H1 (cell line): Measurements from ENCODE around the gene TPRG1L. TPM values are rescaled to one million over a fixed set of nuclear protein-coding genes. Genes with fewer than 3 reads are reported as not detected.

Experiments used
- CTCF ChIA-PET: fragments of 300-600 bp; sonication (Branson Sonifier 250); formaldehyde crosslinking; loops from one replicate; lab custom pipeline; 2021; ENCODE audit not compliant: partially characterized antibody; lab: Charles Lee
- POLR2A ChIA-PET: fragments of 300-600 bp; sonication (Branson Sonifier 250); formaldehyde crosslinking; loops from one replicate; lab custom pipeline; 2021; ENCODE audit warnings: inconsistent platforms; ENCODE audit not compliant: partially characterized antibody; lab: Charles Lee
- DNase-seq, 2 experiments: peaks; one replicate each; pipeline versions ENCODE4 v3.0.0 to v3.0.0-alpha.2; 2010 to 2022; ENCODE audit warnings: low spot score in 2 of 2, low read depth in 1 of 2, mixed read lengths in 1 of 2
- FAIRE-seq: peaks from 2 replicates; lab custom pipeline; 2011; peaks lifted over from hg19 to GRCh38; lab: Jason Lieb, UNC
- H2AFZ ChIP-seq: 2 replicates; pipeline ENCODE4 v1.8.1; 2012; ENCODE audit warnings: low read length, inconsistent platforms
- H2AK5ac ChIP-seq: 2 replicates; pipeline ENCODE4 v1.6.1; 2013; ENCODE audit warnings: low read depth, low read length
- H2BK120ac ChIP-seq: replicated peaks from 2 replicates; pipeline ENCODE3; 2013; ENCODE audit warnings: low read depth, low read length, inconsistent platforms
- H2BK12ac ChIP-seq: 2 replicates; pipeline ENCODE4 v1.6.1; 2013; ENCODE audit warnings: low read depth, low read length
- H2BK15ac ChIP-seq: 2 replicates; pipeline ENCODE4 v1.6.1; 2013; ENCODE audit warnings: low read length
- H2BK20ac ChIP-seq: 2 replicates; pipeline ENCODE4 v1.6.1; 2013; ENCODE audit warnings: low read length
- H2BK5ac ChIP-seq: 2 replicates; pipeline ENCODE4 v1.6.1; 2013; ENCODE audit warnings: low read depth, low read length
- H3K14ac ChIP-seq: 2 replicates; pipeline ENCODE4 v1.6.1; 2013; ENCODE audit warnings: inconsistent platforms; ENCODE audit not compliant: insufficient read length
- H3K18ac ChIP-seq: 2 replicates; pipeline ENCODE4 v1.6.1; 2013; ENCODE audit warnings: low read length; ENCODE audit errors: extremely low read depth
- H3K23ac ChIP-seq: 2 replicates; pipeline ENCODE4 v1.6.1; 2013; ENCODE audit warnings: inconsistent platforms; ENCODE audit not compliant: insufficient read length
- H3K23me2 ChIP-seq: 2 replicates; pipeline ENCODE4 v1.6.1; 2013; ENCODE audit warnings: low read depth, low read length
- H3K27ac ChIP-seq: 2 replicates; pipeline ENCODE4 v1.6.1; 2011; ENCODE audit warnings: low read depth, low read length, inconsistent platforms
- H3K27me3 ChIP-seq, 4 experiments: replicated peaks in 1 of 4; 1 replicate in 1 of 4; 2 replicates in 3 of 4; pipeline versions ENCODE4 v1.6.1 to v1.8.1; 2011 to 2013; ENCODE audit warnings: low read length in 3 of 4, mild to moderate bottlenecking in 3 of 4, inconsistent platforms in 2 of 4, mixed read lengths in 2 of 4, moderate library complexity in 1 of 4; ENCODE audit not compliant: control insufficient read depth in 3 of 4, insufficient read depth in 3 of 4; ENCODE audit errors: extremely low read depth in 1 of 4
- H3K36me3 ChIP-seq, 4 experiments: 2 replicates each; pipeline versions ENCODE4 v1.6.1 to v1.8.1; 2011 to 2013; ENCODE audit warnings: mild to moderate bottlenecking in 4 of 4, low read length in 3 of 4, moderate library complexity in 2 of 4, control low read depth in 1 of 4, inconsistent platforms in 1 of 4; ENCODE audit not compliant: insufficient read depth in 4 of 4, control insufficient read depth in 2 of 4
- H3K4ac ChIP-seq: replicated peaks from 2 replicates; pipeline ENCODE3; 2013; ENCODE audit warnings: low read length, low read depth, mixed read lengths, inconsistent platforms; ENCODE audit not compliant: insufficient read length
- H3K4me1 ChIP-seq, 4 experiments: replicated peaks in 1 of 4; 1 replicate in 1 of 4; 2 replicates in 3 of 4; pipeline versions ENCODE4 v1.6.1 to v1.8.1; 2011 to 2013; ENCODE audit warnings: low read length in 3 of 4, inconsistent platforms in 2 of 4, mixed read lengths in 1 of 4; ENCODE audit not compliant: insufficient read depth in 4 of 4, control insufficient read depth in 3 of 4
- H3K4me2 ChIP-seq, 2 experiments: 2 replicates each; pipeline versions ENCODE4 v1.6.1 to v1.8.1; 2011 to 2013; ENCODE audit warnings: low read depth in 2 of 2, low read length in 2 of 2, control low read depth in 1 of 2, inconsistent platforms in 1 of 2, mild to moderate bottlenecking in 1 of 2; ENCODE audit not compliant: insufficient read depth in 1 of 2
- H3K4me3 ChIP-seq, 4 experiments: fragments of 200-600, 300-600 bp in 1 of 4; sonication (generic), shearing (Covaris generic), sonication (Bioruptor Twin) in 1 of 4; 2 replicates each; pipeline versions ENCODE4 v1.5.1 to v1.8.1; 2011 to 2016; ENCODE audit warnings: low read length in 4 of 4, low read depth in 3 of 4, control low read depth in 2 of 4, inconsistent platforms in 2 of 4, mild to moderate bottlenecking in 2 of 4, mixed read lengths in 1 of 4, moderate library complexity in 1 of 4; ENCODE audit not compliant: insufficient read depth in 2 of 4; ENCODE audit errors: extremely low read depth in 1 of 4
- H3K56ac ChIP-seq: replicated peaks from 2 replicates; pipeline ENCODE3; 2013; ENCODE audit warnings: low read depth, mild to moderate bottlenecking, mixed read lengths, low read length, inconsistent platforms; ENCODE audit not compliant: insufficient read length
- H3K79me1 ChIP-seq: 2 replicates; pipeline ENCODE4 v1.6.1; 2013; ENCODE audit warnings: low read depth, low read length, control low read depth
- H3K79me2 ChIP-seq, 2 experiments: 2 replicates each; pipeline versions ENCODE4 v1.6.1 to v1.8.1; 2012 to 2013; ENCODE audit warnings: low read length in 2 of 2, mild to moderate bottlenecking in 2 of 2, inconsistent platforms in 1 of 2; ENCODE audit not compliant: insufficient read depth in 2 of 2, control insufficient read depth in 1 of 2
- H3K9ac ChIP-seq, 4 experiments: replicated peaks in 1 of 4; 1 replicate in 1 of 4; 2 replicates in 3 of 4; pipeline versions ENCODE4 v1.6.1 to v1.8.1; 2011 to 2013; ENCODE audit warnings: low read depth in 3 of 4, low read length in 3 of 4, control low read depth in 2 of 4, mild to moderate bottlenecking in 2 of 4, moderate library complexity in 2 of 4, inconsistent platforms in 1 of 4; ENCODE audit errors: extremely low read depth in 1 of 4
- H3K9me3 ChIP-seq, 2 experiments: 2 replicates each; pipeline versions ENCODE4 v1.6.1 to v1.8.1; 2012 to 2013; ENCODE audit warnings: mild to moderate bottlenecking in 2 of 2, moderate library complexity in 2 of 2, control low read depth in 1 of 2, inconsistent platforms in 1 of 2, low read depth in 1 of 2, low read length in 1 of 2, mixed read lengths in 1 of 2; ENCODE audit not compliant: insufficient read depth in 2 of 2
- H4K20me1 ChIP-seq, 2 experiments: replicated peaks in 1 of 2; 2 replicates each; pipeline versions ENCODE3 to v1.8.1; 2011 to 2013; ENCODE audit warnings: inconsistent platforms in 2 of 2, low read length in 2 of 2, mild to moderate bottlenecking in 1 of 2; ENCODE audit not compliant: insufficient read depth in 2 of 2, control insufficient read depth in 1 of 2
- H4K5ac ChIP-seq: 2 replicates; pipeline ENCODE4 v1.6.1; 2013; ENCODE audit warnings: low read length, low read depth, mixed read lengths, inconsistent platforms; ENCODE audit not compliant: insufficient read length
- H4K8ac ChIP-seq: 2 replicates; pipeline ENCODE4 v1.8.0; 2013; ENCODE audit warnings: mild to moderate bottlenecking, moderate library complexity, low read length, inconsistent platforms; ENCODE audit not compliant: insufficient read depth; ENCODE audit errors: extremely low read depth
- H4K91ac ChIP-seq: replicated peaks from 2 replicates; pipeline ENCODE3; 2013; ENCODE audit warnings: low read length, mixed read lengths, inconsistent platforms; ENCODE audit not compliant: insufficient read length
- BACH1 ChIP-seq: IDR thresholded peaks from 2 replicates; pipeline ENCODE4 v1.6.1; 2012; ENCODE audit warnings: low read length, improper control_type of control experiment
- CEBPB ChIP-seq: IDR thresholded peaks from 2 replicates; pipeline ENCODE4 v1.6.1; 2012; ENCODE audit warnings: low read depth, low read length
- CTCF ChIP-seq, 3 experiments: IDR thresholded peaks; 1 replicate in 2 of 3; 2 replicates in 1 of 3; pipeline versions ENCODE4 v1.5.1 to v1.6.1; 2011; ENCODE audit warnings: low read length in 3 of 3, mild to moderate bottlenecking in 3 of 3, inconsistent platforms in 2 of 3, low read depth in 1 of 3, moderate library complexity in 1 of 3; ENCODE audit not compliant: insufficient read depth in 1 of 3; ENCODE audit errors: control extremely low read depth in 1 of 3
- E2F6 ChIP-seq: IDR thresholded peaks from 2 replicates; pipeline ENCODE4 v1.6.1; 2012; ENCODE audit warnings: inconsistent platforms
- EP300 ChIP-seq, 2 experiments: IDR thresholded peaks; 1 replicate in 1 of 2; 2 replicates in 1 of 2; pipeline ENCODE4 v1.6.1; 2011 to 2012; ENCODE audit warnings: low read depth in 2 of 2, low read length in 2 of 2, mild to moderate bottlenecking in 2 of 2, borderline replicate concordance in 1 of 2, inconsistent platforms in 1 of 2, moderate library complexity in 1 of 2
- RAD21 ChIP-seq, 2 experiments: IDR thresholded peaks in 1 of 2; conservative IDR thresholded peaks in 1 of 2; 2 replicates each; pipeline ENCODE4 v1.6.1; 2011; ENCODE audit warnings: low read depth in 2 of 2, low read length in 2 of 2, improper control_type of control experiment in 1 of 2, inconsistent platforms in 1 of 2, mild to moderate bottlenecking in 1 of 2, moderate library complexity in 1 of 2
- SP1 ChIP-seq: IDR thresholded peaks from 2 replicates; pipeline ENCODE4 v1.6.1; 2011; ENCODE audit warnings: low read depth, low read length
- WGBS, 2 experiments: shearing (Covaris generic) in 1 of 2; methylation state at CpG; one replicate each; pipeline versions ENCODE4 v1.1.6 to v1.1.7; 2013 to 2015; ENCODE audit warnings: low lambda C conversion rate in 2 of 2, mixed read lengths in 2 of 2, inconsistent platforms in 1 of 2, low coverage in 1 of 2, missing lambda C conversion rate in 1 of 2; ENCODE audit not compliant: insufficient replicate concordance in 2 of 2, insufficient coverage in 1 of 2, insufficient read length in 1 of 2; ENCODE audit errors: extremely low coverage in 1 of 2, missing lambda C conversion rate in 1 of 2; 5-methylcytosine and 5-hydroxymethylcytosine counted together
- polyA plus RNA-seq, 7 experiments: library from polyadenylated mRNA; depleted of rRNA in 3 of 7; stranded (reverse) in 5 of 7; unstranded in 2 of 7; fragments of >200 nt in 5 of 7; fragments of 200-250 nt in 2 of 7; gene quantifications; 1 replicate in 5 of 7; 2 replicates in 1 of 7; 4 replicates in 1 of 7; pipeline versions ENCODE4 v1.2.1 to v1.2.3, GENCODE V29; 2011 to 2013; ENCODE audit warnings: missing spikeins in 2 of 7, mixed read lengths in 2 of 7
- total RNA-seq: library from RNA; stranded (reverse); fragmentation: NEBNext Ultra II Directional; extraction: Animal tissue kit (Norgen Biotek cat#: 25700); gene quantifications from 2 replicates; pipeline ENCODE4 v1.2.1, GENCODE V29; 2021

The TPRG1L gene
- total and polyA plus RNA-seq, 2 of the 8 experiments (the other 6 are each of a cell fraction or from before 2014, with no cell fraction given), result 21.7 to 22.3 TPM

- 25% methylated on average over 17 of the region's 21 CpGs; no CpG with 5 or more reads in 1 of the 2 experiments for WGBS, 2 experiments
- Histone ChIP-seq H2AFZ (no peak overlapping the region; the same call in 1 of the 2 replicates), H3K9ac (no peak overlapping the region), H3K18ac (no peak overlapping the region), H2BK20ac (no peak overlapping the region), H3K27me3 (no peaks in the 10 kb centered on the region; a peak in 1 of 7 replicates), H4K5ac (no peak overlapping the region), H3K4me3 (no peak overlapping the region), H3K4me1 (peaks cover 0 to 11% (median 4%) of the 10 kb centered on the region in 4 experiments; a peak in 5 of 7 replicates), H3K14ac (no peak overlapping the region), H4K20me1 (peaks cover 1 to 2% of the 10 kb centered on the region in 2 experiments), H3K4me2 (no peak overlapping the region), H2BK120ac (no peak overlapping the region), H3K27ac (no peak overlapping the region), H3K56ac (no peak overlapping the region), H2AK5ac (no peak overlapping the region), H2BK12ac (no peak overlapping the region), H3K23me2 (peaks cover 5% of the 10 kb centered on the region; the same call in 1 of the 2 replicates), H2BK5ac (no peak overlapping the region), H3K23ac (no peak overlapping the region), H3K79me1 (no peaks in the 10 kb centered on the region), H2BK15ac (no peak overlapping the region), H3K9me3 (no peaks in the 10 kb centered on the region), H4K91ac (no peak overlapping the region), H4K8ac (no peak overlapping the region), H3K36me3 (no peaks in the 10 kb centered on the region), H3K4ac (no peak overlapping the region), H3K79me2 (no peaks in the 10 kb centered on the region)
- POLR2A ChIA-PET, result interaction anchor here (0.8 to 0.9 kb wide), 2 partner anchors 123 to 166 kb away, joined by 3 to 4 read pairs; no protein-coding TSS in a partner anchor
- DNase-seq, result peak in 1 of 2 experiments; percentile 89
- FAIRE-seq, result peak; percentile 48
- CTCF ChIA-PET, result interaction anchor here (0.7 to 6.7 kb wide), 60 partner anchors 9 to 1167 kb away, joined by 3 to 148 read pairs (median 6); partner anchors contain the start of gene WRAP73
- no peak for TF ChIP-seq EP300 (IDR thresholded peaks at IDR 0.05; ENCODE audit: borderline replicate concordance in 1 of 2, low read depth in 2 of 2, low read length in 2 of 2)
- 0 out of 2 replicates have a peak, but pooled peaks have one; percentile 18 for TF ChIP-seq E2F6
- peak in 2 of 3 experiments; percentile 79 to 93; a peak in 3 of 4 replicates for TF ChIP-seq CTCF (IDR thresholded peaks at IDR 0.05; ENCODE audit: control extremely low read depth in 1 of 3, insufficient read depth in 1 of 3, low read depth in 1 of 3, low read length in 3 of 3)
- 0 out of 2 replicates have a peak, but pooled peaks have one; percentile 16 for TF ChIP-seq CEBPB
- TF ChIP-seq RAD21 (IDR thresholded peaks at IDR 0.05 in 1 of 2, conservative IDR thresholded peaks at IDR 0.05 in 1 of 2; ENCODE audit: low read depth in 2 of 2, low read length in 2 of 2), result peak; percentile 63 to 75
- TF ChIP-seq SP1, result no peak
- TF ChIP-seq BACH1, result no peak
Observed at GRCh38 chr1:3618881-3619671, 5.7 kb upstream of the TPRG1L start.
